Sigmoid colon (tissue), 7 donors: ENCODE results near the gene SMC1B. TPM values are rescaled to one million over a fixed set of nuclear protein-coding genes. Genes with fewer than 3 reads are reported as not detected.

ENCODE experiments used
- DNase-seq: peaks from one replicate; pipeline ENCODE4 v3.0.0-alpha.2; 2019
- H3K27ac ChIP-seq, 4 donors: fragments of 200-600 bp; sonication (generic); one replicate each; pipeline ENCODE4 v1.5.1; 2016 to 2019; ENCODE audit warnings: mild to moderate bottlenecking in 1 of 4
- H3K27me3 ChIP-seq, 3 donors: fragments of 200-600 bp; sonication (generic); one replicate each; pipeline ENCODE4 v1.5.1; 2019; ENCODE audit warnings: mild to moderate bottlenecking in 1 of 3
- H3K36me3 ChIP-seq, 4 donors: fragments of 200-600 bp; sonication (generic); one replicate each; pipeline ENCODE4 v1.5.1; 2016 to 2019
- H3K4me1 ChIP-seq, 4 donors: fragments of 200-600 bp; sonication (generic); one replicate each; pipeline ENCODE4 v1.5.1; 2017 to 2019
- H3K4me3 ChIP-seq, 4 donors: fragments of 200-600 bp; sonication (generic); one replicate each; pipeline ENCODE4 v1.5.1; 2017 to 2019; ENCODE audit warnings: mild to moderate bottlenecking in 2 of 4, moderate library complexity in 1 of 4
- H3K9me3 ChIP-seq, 4 donors: fragments of 200-600 bp in 3 of 4; sonication (generic) in 3 of 4; one replicate each; pipeline versions ENCODE4 v1.5.1 to v1.6.1; 2013 to 2019
- CTCF ChIP-seq, 4 experiments: fragments of 450-650 bp in 3 of 4; fragments of 200-600 bp in 1 of 4; IDR thresholded peaks; one replicate each; pipeline ENCODE4 v1.5.1; 2016 to 2019; ENCODE audit warnings: antibody characterized with exemption in 4 of 4, mild to moderate bottlenecking in 3 of 4, moderate library complexity in 2 of 4
- EP300 ChIP-seq, 4 donors: sonication (generic); formaldehyde crosslinking; IDR thresholded peaks; one replicate each; pipeline ENCODE4 v1.6.1; 2017; ENCODE audit warnings: antibody characterized with exemption in 4 of 4
- POLR2A ChIP-seq, 2 donors: fragments of 450-650 bp; IDR thresholded peaks; one replicate each; pipeline ENCODE4 v1.6.1; 2016; ENCODE audit warnings: antibody characterized with exemption in 2 of 2, mild to moderate bottlenecking in 2 of 2, moderate library complexity in 2 of 2
- POLR2AphosphoS5 ChIP-seq, 4 donors: sonication (generic); formaldehyde crosslinking; IDR thresholded peaks; one replicate each; pipeline ENCODE4 v1.6.1; 2017; ENCODE audit warnings: antibody characterized with exemption in 4 of 4
- WGBS, 2 donors: extraction: QIAGEN DNeasy Blood & Tissue Kit; methylation state at CpG; one replicate each; pipeline ENCODE4 v1.1.7; 2013; 5-methylcytosine and 5-hydroxymethylcytosine counted together
- intact Hi-C: fragments of 100-400 bp; cut with DNase I; formaldehyde crosslinking; loops from one replicate; pipeline ENCODE4 v1.15.1; 2023
- polyA plus RNA-seq, 3 donors: library from polyadenylated mRNA; stranded (reverse); fragments of 200-250 nt; gene quantifications; one replicate each; pipeline ENCODE4 v1.2.3, GENCODE V29; 2013
- total RNA-seq, 4 donors: library from RNA; depleted of rRNA; stranded (reverse); fragments of >200 nt; gene quantifications; one replicate each; pipeline ENCODE4 v1.1.0, GENCODE V29; 2016
- donor health status: healthy with polysubstance abuse.
- donor health status: Bipolar disorder and iron deficiency.
- donor health status: healthy.

Gene SMC1B
- total and polyA plus RNA-seq, 7 donors = 0.07 TPM; not detected in 6

GRCh38 chr22:45343143-45343542 lies 70.3 kb downstream of the SMC1B start:
- intact Hi-C loops = no loop called here
- H3K27me3 ChIP-seq = no peaks in the 10 kb centered on the region
- H3K9me3 ChIP-seq = no peaks in the 10 kb centered on the region
- no peak for TF ChIP-seq EP300 (IDR thresholded peaks at IDR 0.05)
- TF ChIP-seq CTCF (IDR thresholded peaks at IDR 0.05) = no peak
- TF ChIP-seq POLR2AphosphoS5 (IDR thresholded peaks at IDR 0.05) = no peak
- TF ChIP-seq POLR2A (IDR thresholded peaks at IDR 0.05) = no peak
- no peaks in the 10 kb centered on the region for H3K4me1 ChIP-seq
- H3K36me3 ChIP-seq = peaks cover 0 to 57% (median 25%) of the 10 kb centered on the region in 4 donors
- H3K27ac ChIP-seq = no peak overlapping the region
- no peak overlapping the region for H3K4me3 ChIP-seq
- WGBS, 2 donors = 94 to 96% methylated on average over 8 of the region's 8 CpGs
- no peak for DNase-seq

GRCh38 chr22:45341498-45341897 lies 71.9 kb downstream of the SMC1B start:
- DNase-seq = no peak
- WGBS, 2 donors = 42 to 60% methylated on average over 6 of the region's 6 CpGs
- intact Hi-C loops = no loop called here
- Histone ChIP-seq H3K4me3 (no peak overlapping the region), H3K36me3 (peaks cover 0 to 63% (median 26%) of the 10 kb centered on the region in 4 donors), H3K4me1 (peaks cover 0 to 14% (median 12%) of the 10 kb centered on the region in 4 donors), H3K27ac (no peak overlapping the region), H3K27me3 (no peaks in the 10 kb centered on the region), H3K9me3 (no peaks in the 10 kb centered on the region)
- TF ChIP-seq POLR2A (IDR thresholded peaks at IDR 0.05) (no peak), EP300 (IDR thresholded peaks at IDR 0.05) (no peak), POLR2AphosphoS5 (IDR thresholded peaks at IDR 0.05) (no peak), CTCF (IDR thresholded peaks at IDR 0.05) (no peak)

- 86 to 89% methylated on average over 8 of the region's 8 CpGs for WGBS, 2 donors
- intact Hi-C loops = no loop called here
- TF ChIP-seq CTCF (IDR thresholded peaks at IDR 0.05) (no peak), EP300 (IDR thresholded peaks at IDR 0.05) (no peak), POLR2A (IDR thresholded peaks at IDR 0.05) (no peak), POLR2AphosphoS5 (IDR thresholded peaks at IDR 0.05) (no peak)
- Histone ChIP-seq H3K4me1 (peaks cover 0 to 22% (median 17%) of the 10 kb centered on the region in 4 donors), H3K9me3 (no peaks in the 10 kb centered on the region), H3K27me3 (no peaks in the 10 kb centered on the region), H3K36me3 (peaks cover 0 to 66% (median 29%) of the 10 kb centered on the region in 4 donors), H3K27ac (no peak overlapping the region), H3K4me3 (no peak overlapping the region)
- DNase-seq = no peak
These were observed 73.1 kb downstream of the SMC1B start for GRCh38 chr22:45340323-45340722.

- Histone ChIP-seq H3K4me3 (no peak overlapping the region), H3K9me3 (no peaks in the 10 kb centered on the region), H3K4me1 (peaks cover 0 to 22% (median 17%) of the 10 kb centered on the region in 4 donors), H3K27ac (no peak overlapping the region), H3K27me3 (no peaks in the 10 kb centered on the region), H3K36me3 (peaks cover 0 to 81% (median 32%) of the 10 kb centered on the region in 4 donors)
- TF ChIP-seq CTCF (IDR thresholded peaks at IDR 0.05) (no peak), POLR2A (IDR thresholded peaks at IDR 0.05) (no peak), EP300 (IDR thresholded peaks at IDR 0.05) (no peak)
- 93 to 94% methylated on average over 7 of the region's 7 CpGs for WGBS, 2 donors
- no peak for DNase-seq
- intact Hi-C loops = no loop called here
These were observed 74.6 kb downstream of the SMC1B start for GRCh38 chr22:45338795-45339194.

GRCh38 chr22:45337536-45337935 lies 75.9 kb downstream of the SMC1B start:
- H3K4me1 ChIP-seq = peaks cover 0 to 22% (median 17%) of the 10 kb centered on the region in 4 donors
- H3K27me3 ChIP-seq = no peaks in the 10 kb centered on the region
- intact Hi-C loops = no loop called here
- H3K27ac ChIP-seq = peak overlapping the region in 2 of 4 donors; percentile 73 to 77
- H3K9me3 ChIP-seq = no peaks in the 10 kb centered on the region
- no peak overlapping the region for H3K4me3 ChIP-seq
- TF ChIP-seq CTCF (IDR thresholded peaks at IDR 0.05) (no peak), POLR2AphosphoS5 (IDR thresholded peaks at IDR 0.05) (no peak), POLR2A (IDR thresholded peaks at IDR 0.05) (no peak), EP300 (IDR thresholded peaks at IDR 0.05) (no peak)
- 87 to 88% methylated on average over 9 of the region's 9 CpGs for WGBS, 2 donors
- H3K36me3 ChIP-seq = peaks cover 0 to 82% (median 38%) of the 10 kb centered on the region in 4 donors
- DNase-seq = no peak
